ENCODE measurements around the gene CNOT10.

Gene CNOT10

GRCh38 chr3:32699429-32699828 is 14.4 kb downstream of the CNOT10 start:
- Histone ChIP-seq H3K4me1 (ENCODE audit: control insufficient read depth, insufficient read depth, low read depth, low read length) (no peaks in the 10 kb centered on the region), H3K18ac (ENCODE audit: low read depth in 1 of 2, low read length in 2 of 2) (no peak overlapping the region), H4K8ac (ENCODE audit: low read length) (no peak overlapping the region), H2BK12ac (ENCODE audit: low read length in 2 of 2) (no peak overlapping the region), H3K79me1 (replicated peaks; ENCODE audit: low read length, poor library complexity, severe bottlenecking) (peaks cover 24% of the 10 kb centered on the region), H2AK5ac (ENCODE audit: low read length, severe bottlenecking) (no peak overlapping the region), H3K4ac (ENCODE audit: low read depth in 1 of 2, low read length in 2 of 2) (no peak overlapping the region), H3K9me3 (ENCODE audit: control insufficient read depth, low read length) (no peaks in the 10 kb centered on the region), H3K27me3 (ENCODE audit: control insufficient read depth in 1 of 2, insufficient read depth in 1 of 2, low read length in 2 of 2) (no peaks in the 10 kb centered on the region), H3K4me2 (ENCODE audit: low read length, poor library complexity, severe bottlenecking) (no peak overlapping the region), H3K23ac (ENCODE audit: low read length in 2 of 2) (no peak overlapping the region), H3K9ac (ENCODE audit: low read length) (no peak overlapping the region), H2AFZ (ENCODE audit: low read depth, low read length) (no peak overlapping the region), H2BK15ac (ENCODE audit: low read depth, poor library complexity, severe bottlenecking) (no peak overlapping the region), H2BK120ac (ENCODE audit: low read depth, low read length) (no peak overlapping the region), H3K14ac (ENCODE audit: low read length in 2 of 2) (no peak overlapping the region), H2BK5ac (ENCODE audit: low read depth, low read length, poor library complexity, severe bottlenecking) (no peak overlapping the region), H3K4me3 (ENCODE audit: insufficient read depth in 1 of 2, low read depth in 1 of 2, low read length in 2 of 2) (no peak overlapping the region), H3K36me3 (ENCODE audit: control insufficient read depth in 1 of 2, insufficient read depth in 2 of 2, low read depth in 1 of 2, low read length in 2 of 2) (peaks cover 0 to 5% of the 10 kb centered on the region in 2 experiments), H3K27ac (ENCODE audit: low read length, poor library complexity, severe bottlenecking) (no peak overlapping the region), H4K91ac (ENCODE audit: low read length) (no peak overlapping the region)
- no peak for DNase-seq
- WGBS, result 92% methylated on average over 1 of the region's 2 CpGs

GRCh38 chr3:32700244-32700643 is 15.3 kb downstream of the CNOT10 start:
- H4K8ac ChIP-seq (ENCODE audit: low read length), result no peak overlapping the region
- no peak overlapping the region for H2BK5ac ChIP-seq (ENCODE audit: low read depth, low read length, poor library complexity, severe bottlenecking)
- peaks cover 0 to 5% of the 10 kb centered on the region in 2 experiments for H3K36me3 ChIP-seq (ENCODE audit: control insufficient read depth in 1 of 2, insufficient read depth in 2 of 2, low read depth in 1 of 2, low read length in 2 of 2)
- H2AK5ac ChIP-seq (ENCODE audit: low read length, severe bottlenecking), result no peak overlapping the region
- no peak overlapping the region for H3K4me3 ChIP-seq (ENCODE audit: insufficient read depth in 1 of 2, low read depth in 1 of 2, low read length in 2 of 2)
- H3K9me3 ChIP-seq (ENCODE audit: control insufficient read depth, low read length), result no peaks in the 10 kb centered on the region
- no peak overlapping the region for H2BK15ac ChIP-seq (ENCODE audit: low read depth, poor library complexity, severe bottlenecking)
- no peak overlapping the region for H3K9ac ChIP-seq (ENCODE audit: low read length)
- no peak overlapping the region for H3K4me2 ChIP-seq (ENCODE audit: low read length, poor library complexity, severe bottlenecking)
- H3K4me1 ChIP-seq (ENCODE audit: control insufficient read depth, insufficient read depth, low read depth, low read length), result no peaks in the 10 kb centered on the region
- no peak overlapping the region for H4K91ac ChIP-seq (ENCODE audit: low read length)
- whole genome bisulfite sequencing, result 95% methylated on average over 3 of the region's 6 CpGs
- no peaks in the 10 kb centered on the region for H3K27me3 ChIP-seq (ENCODE audit: control insufficient read depth in 1 of 2, insufficient read depth in 1 of 2, low read length in 2 of 2)
- H2AFZ ChIP-seq (ENCODE audit: low read depth, low read length), result no peak overlapping the region
- DNase-seq, result no peak
- H3K18ac ChIP-seq (ENCODE audit: low read depth in 1 of 2, low read length in 2 of 2), result no peak overlapping the region
- no peak overlapping the region for H3K23ac ChIP-seq (ENCODE audit: low read length in 2 of 2)
- peaks cover 24% of the 10 kb centered on the region for H3K79me1 ChIP-seq (replicated peaks; ENCODE audit: low read length, poor library complexity, severe bottlenecking)
- H2BK120ac ChIP-seq (ENCODE audit: low read depth, low read length), result no peak overlapping the region
- no peak overlapping the region for H3K27ac ChIP-seq (ENCODE audit: low read length, poor library complexity, severe bottlenecking)
- H3K4ac ChIP-seq (ENCODE audit: low read depth in 1 of 2, low read length in 2 of 2), result no peak overlapping the region
- no peak overlapping the region for H2BK12ac ChIP-seq (ENCODE audit: low read length in 2 of 2)
- no peak overlapping the region for H3K14ac ChIP-seq (ENCODE audit: low read length in 2 of 2)

GRCh38 chr3:32703491-32703972 is 18.5 kb downstream of the CNOT10 start:
- Histone ChIP-seq H2BK5ac (ENCODE audit: low read depth, low read length, poor library complexity, severe bottlenecking) (no peak overlapping the region), H3K9ac (ENCODE audit: low read length) (no peak overlapping the region)

GRCh38 chr3:32705232-32705631 is 20.2 kb downstream of the CNOT10 start:
- Histone ChIP-seq H2BK120ac (ENCODE audit: low read depth, low read length) (no peak overlapping the region), H3K4me3 (ENCODE audit: insufficient read depth in 1 of 2, low read depth in 1 of 2, low read length in 2 of 2) (no peak overlapping the region), H3K79me1 (replicated peaks; ENCODE audit: low read length, poor library complexity, severe bottlenecking) (peaks cover 14% of the 10 kb centered on the region), H3K14ac (ENCODE audit: low read length in 2 of 2) (no peak overlapping the region), H3K27me3 (ENCODE audit: control insufficient read depth in 1 of 2, insufficient read depth in 1 of 2, low read length in 2 of 2) (no peaks in the 10 kb centered on the region), H4K91ac (ENCODE audit: low read length) (no peak overlapping the region), H3K4me1 (ENCODE audit: control insufficient read depth, insufficient read depth, low read depth, low read length) (no peaks in the 10 kb centered on the region), H2BK12ac (ENCODE audit: low read length in 2 of 2) (no peak overlapping the region), H2BK5ac (ENCODE audit: low read depth, low read length, poor library complexity, severe bottlenecking) (no peak overlapping the region), H3K27ac (ENCODE audit: low read length, poor library complexity, severe bottlenecking) (no peak overlapping the region), H2AFZ (ENCODE audit: low read depth, low read length) (no peak overlapping the region), H2AK5ac (ENCODE audit: low read length, severe bottlenecking) (no peak overlapping the region), H4K8ac (ENCODE audit: low read length) (no peak overlapping the region), H3K23ac (ENCODE audit: low read length in 2 of 2) (no peak overlapping the region), H3K9ac (ENCODE audit: low read length) (no peak overlapping the region), H3K18ac (ENCODE audit: low read depth in 1 of 2, low read length in 2 of 2) (no peak overlapping the region), H3K9me3 (ENCODE audit: control insufficient read depth, low read length) (no peaks in the 10 kb centered on the region), H3K4ac (ENCODE audit: low read depth in 1 of 2, low read length in 2 of 2) (no peak overlapping the region), H2BK15ac (ENCODE audit: low read depth, poor library complexity, severe bottlenecking) (no peak overlapping the region), H3K36me3 (ENCODE audit: control insufficient read depth in 1 of 2, insufficient read depth in 2 of 2, low read depth in 1 of 2, low read length in 2 of 2) (peaks cover 0 to 17% of the 10 kb centered on the region in 2 experiments), H3K4me2 (ENCODE audit: low read length, poor library complexity, severe bottlenecking) (no peak overlapping the region)
- 69% methylated on average over 1 of the region's 2 CpGs for WGBS
- no peak for DNase-seq

More at GRCh38 chr3:32703491-32703972, 18.5 kb downstream of the CNOT10 start:
- H3K4ac ChIP-seq (ENCODE audit: low read depth in 1 of 2, low read length in 2 of 2), result no peak overlapping the region
- no peaks in the 10 kb centered on the region for H3K4me1 ChIP-seq (ENCODE audit: control insufficient read depth, insufficient read depth, low read depth, low read length)
- H4K8ac ChIP-seq (ENCODE audit: low read length), result no peak overlapping the region
- no peak overlapping the region for H3K23ac ChIP-seq (ENCODE audit: low read length in 2 of 2)
- H3K4me3 ChIP-seq (ENCODE audit: insufficient read depth in 1 of 2, low read depth in 1 of 2, low read length in 2 of 2), result no peak overlapping the region
- no peak overlapping the region for H3K18ac ChIP-seq (ENCODE audit: low read depth in 1 of 2, low read length in 2 of 2)
- H3K79me1 ChIP-seq (replicated peaks; ENCODE audit: low read length, poor library complexity, severe bottlenecking), result peaks cover 19% of the 10 kb centered on the region
- no peak overlapping the region for H2BK15ac ChIP-seq (ENCODE audit: low read depth, poor library complexity, severe bottlenecking)
- no peak overlapping the region for H3K14ac ChIP-seq (ENCODE audit: low read length in 2 of 2)
- peak; percentile 61 for DNase-seq
- H2BK120ac ChIP-seq (ENCODE audit: low read depth, low read length), result no peak overlapping the region
- H3K27me3 ChIP-seq (ENCODE audit: control insufficient read depth in 1 of 2, insufficient read depth in 1 of 2, low read length in 2 of 2), result no peaks in the 10 kb centered on the region
- H2AFZ ChIP-seq (ENCODE audit: low read depth, low read length), result no peak overlapping the region
- H3K9me3 ChIP-seq (ENCODE audit: control insufficient read depth, low read length), result no peaks in the 10 kb centered on the region
- H3K27ac ChIP-seq (ENCODE audit: low read length, poor library complexity, severe bottlenecking), result no peak overlapping the region
- no peak overlapping the region for H2AK5ac ChIP-seq (ENCODE audit: low read length, severe bottlenecking)
- H2BK12ac ChIP-seq (ENCODE audit: low read length in 2 of 2), result no peak overlapping the region
- H3K4me2 ChIP-seq (ENCODE audit: low read length, poor library complexity, severe bottlenecking), result no peak overlapping the region
- H4K91ac ChIP-seq (ENCODE audit: low read length), result no peak overlapping the region
- peaks cover 3% of the 10 kb centered on the region in 2 experiments for H3K36me3 ChIP-seq (ENCODE audit: control insufficient read depth in 1 of 2, insufficient read depth in 2 of 2, low read depth in 1 of 2, low read length in 2 of 2)
- WGBS, result 75% methylated on average over 1 of the region's 1 CpG
